Adrenal gland (tissue), 12 donors: Measurements from ENCODE around the gene CCNK. TPM values are rescaled to one million over a fixed set of nuclear protein-coding genes. Genes with fewer than 3 reads are reported as not detected.

Source experiments
- DNase-seq, 7 donors: peaks; one replicate each; pipeline ENCODE4 v3.0.0-alpha.2; 2019 to 2020
- H3K27ac ChIP-seq, 5 donors: fragments of 200-600 bp; sonication (generic) in 4 of 5; 1 replicate in 3 of 5; 2 replicates in 2 of 5; pipeline versions ENCODE4 v1.5.1 to v1.8.0; 2016 to 2020; ENCODE audit warnings: mild to moderate bottlenecking in 1 of 5
- H3K27me3 ChIP-seq: fragments of 200-600 bp; 2 replicates; pipeline ENCODE4 v1.8.0; 2021
- H3K36me3 ChIP-seq, 2 donors: fragments of 200-600 bp; replicated peaks in 1 of 2; 1 replicate in 1 of 2; 2 replicates in 1 of 2; pipeline versions ENCODE4 v1.5.1 to v1.8.0; 2018 to 2022
- H3K4me1 ChIP-seq, 2 donors: fragments of 200-600 bp; replicated peaks in 1 of 2; 1 replicate in 1 of 2; 2 replicates in 1 of 2; pipeline versions ENCODE4 v1.5.1 to v1.8.0; 2018 to 2021
- H3K4me3 ChIP-seq, 4 donors: fragments of 200-600 bp; sonication (generic) in 3 of 4; one replicate each; pipeline ENCODE4 v1.5.1; 2016 to 2018
- H3K9me3 ChIP-seq, 3 donors: fragments of 200-600 bp; sonication (generic) in 1 of 3; replicated peaks in 1 of 3; 1 replicate in 2 of 3; 2 replicates in 1 of 3; pipeline versions ENCODE4 v1.5.1 to v1.8.0; 2016 to 2021
- CTCF ChIP-seq, 6 experiments: fragments of 450-650 bp in 4 of 6; fragments of 200-600 bp in 2 of 6; sonication (generic) in 1 of 6; IDR thresholded peaks; 1 replicate in 5 of 6; 2 replicates in 1 of 6; pipeline versions ENCODE4 v1.5.1 to v1.8.0; 2016 to 2021; ENCODE audit warnings: antibody characterized with exemption in 6 of 6, mild to moderate bottlenecking in 2 of 6, moderate library complexity in 1 of 6
- POLR2A ChIP-seq, 2 donors: fragments of 450-650 bp; IDR thresholded peaks; one replicate each; pipeline ENCODE4 v1.6.1; 2017; ENCODE audit warnings: antibody characterized with exemption in 2 of 2, mild to moderate bottlenecking in 2 of 2, moderate library complexity in 1 of 2
- WGBS, 4 donors: extraction: QIAGEN DNeasy Blood & Tissue Kit in 2 of 4; methylation state at CpG; one replicate each; pipeline versions ENCODE4 v1.1.5 to v1.1.7; 2013 to 2017; 5-methylcytosine and 5-hydroxymethylcytosine counted together
- intact Hi-C, 2 donors: fragments of 100-400 bp; cut with DNase I; formaldehyde crosslinking; loops; one replicate each; pipeline versions ENCODE4 v1.14.1 to v1.15.0; 2022 to 2023
- polyA plus RNA-seq, 3 donors: library from polyadenylated mRNA; stranded (reverse); fragments of 200-250 nt in 2 of 3; fragments of 350-450 nt in 1 of 3; fragmentation: Illumina TruSeq in 1 of 3; extraction: RNeasy Lipid Tissue Mini Kit (QIAGEN cat#74804) in 1 of 3; gene quantifications; one replicate each; pipeline ENCODE4 v1.2.3, GENCODE V29; 2013 to 2014
- total RNA-seq, 9 donors: library from RNA; depleted of rRNA in 4 of 9; stranded (reverse); fragments of >200 nt in 4 of 9; fragments of 120-200 nt in 1 of 9; fragmentation: NEBNext Ultra II Directional in 1 of 9; extraction: Animal tissue kit (Norgen Biotek cat#: 25700) in 1 of 9; gene quantifications; one replicate each; pipeline versions ENCODE4 v1.1.0 to v1.2.4, GENCODE V29; 2013 to 2023
- donor health status: healthy with polysubstance abuse.
- donor health status: Bipolar disorder and iron deficiency.
- donor health status: DM: yes; HTN: yes; CAD: no.
- donor health status: DM: no; HTN: no; CAD: no.
- donor health status: DM: no; HTN: no; CAD: no.
- donor health status: DM: yes; HTN: yes; CAD: no.

CCNK gene
- total and polyA plus RNA-seq, 12 donors = 9.9 to 44.3 (median 20.2) TPM

GRCh38 chr14:99541211-99541610 lies 60.0 kb downstream of the CCNK start:
- Histone ChIP-seq H3K4me1 (peaks cover 33 to 52% of the 10 kb centered on the region in 2 donors), H3K4me3 (no peak overlapping the region), H3K36me3 (no peaks in the 10 kb centered on the region), H3K9me3 (no peaks in the 10 kb centered on the region), H3K27ac (peak overlapping the region in 1 of 5 donors; percentile 56), H3K27me3 (no peaks in the 10 kb centered on the region)
- TF ChIP-seq POLR2A (IDR thresholded peaks at IDR 0.05) = no peak
- no peak for TF ChIP-seq CTCF (IDR thresholded peaks at IDR 0.05)
- no peak for DNase-seq
- 83 to 91% (median 89%) methylated on average over 8 to 10 of the region's 10 CpGs for WGBS, 4 donors
- intact Hi-C loops = no loop called here

DNA sequence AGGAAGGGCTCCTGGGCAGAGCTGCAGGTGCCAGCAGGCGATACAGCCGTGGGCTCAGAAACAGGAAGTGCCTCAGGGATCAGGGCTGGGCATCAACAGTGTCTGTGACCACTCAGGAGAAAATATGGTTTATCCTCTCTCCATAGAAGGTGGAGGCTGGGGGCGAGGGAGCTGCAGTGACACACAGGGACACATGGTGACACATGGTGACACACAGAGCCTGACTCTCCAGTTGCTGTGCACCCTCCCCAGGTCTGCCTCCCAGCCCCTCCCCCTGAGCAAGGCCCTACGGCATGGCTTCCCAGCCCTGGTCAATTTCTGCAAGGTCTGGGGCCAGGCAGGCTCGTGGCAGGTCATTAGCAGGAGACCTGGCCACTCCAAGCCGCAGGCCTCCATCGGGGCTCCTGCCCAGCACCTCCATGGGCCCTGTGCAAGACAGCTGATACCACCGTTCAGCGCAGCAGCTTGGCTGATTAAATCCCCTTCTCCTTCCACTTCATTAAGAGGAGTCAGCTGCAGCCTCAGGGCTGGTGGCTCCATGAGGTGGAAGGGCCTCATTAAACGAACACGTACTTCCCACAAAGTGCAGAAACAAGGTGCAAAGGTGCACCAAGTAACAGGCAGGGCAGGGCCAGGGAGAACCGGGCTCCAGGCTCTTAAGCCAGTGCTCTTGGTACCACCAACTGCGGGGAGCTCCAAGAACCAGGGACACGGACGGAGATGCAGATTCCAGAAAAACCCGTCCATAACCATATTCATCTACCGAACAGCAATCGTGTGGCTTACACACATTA lies 60.7 kb downstream of the CCNK start:
- intact Hi-C loops = no loop called here
- Histone ChIP-seq H3K9me3 (no peaks in the 10 kb centered on the region), H3K4me3 (no peak overlapping the region), H3K27me3 (no peaks in the 10 kb centered on the region), H3K4me1 (peaks cover 31 to 50% of the 10 kb centered on the region in 2 donors), H3K27ac (peak overlapping the region in 1 of 5 donors; percentile 56), H3K36me3 (no peaks in the 10 kb centered on the region)
- no peak for TF ChIP-seq POLR2A (IDR thresholded peaks at IDR 0.05)
- TF ChIP-seq CTCF (IDR thresholded peaks at IDR 0.05) = no peak
- 76 to 88% (median 81%) methylated on average over 14 to 18 of the region's 18 CpGs for WGBS, 4 donors
- DNase-seq = peak in 6 of 7 donors; percentile 56 to 75 (median 69)

DNA sequence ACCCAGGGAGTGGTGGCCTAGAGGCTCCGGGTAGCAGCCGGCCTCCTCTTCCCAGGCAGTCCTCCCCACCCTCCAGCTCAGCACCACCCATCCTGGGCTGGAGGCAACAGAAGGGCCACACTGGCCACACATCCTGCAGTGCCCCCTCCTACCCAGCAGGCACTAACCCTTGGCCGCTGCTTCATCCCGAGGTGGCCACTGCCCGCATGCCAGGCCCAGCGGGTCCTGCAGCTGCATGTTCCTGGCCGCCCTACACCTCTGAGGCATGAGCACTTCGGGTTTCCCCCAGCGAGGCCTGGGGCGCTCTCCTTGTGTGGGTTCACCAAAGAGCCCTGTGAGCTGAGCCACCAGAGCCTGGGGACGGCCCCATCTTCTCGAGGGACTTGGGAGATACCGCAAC lies 61.4 kb downstream of the CCNK start:
- peaks cover 24 to 43% of the 10 kb centered on the region in 2 donors for H3K4me1 ChIP-seq
- H3K27me3 ChIP-seq = no peaks in the 10 kb centered on the region
- 88 to 95% (median 93%) methylated on average over 6 to 13 of the region's 13 CpGs for WGBS, 4 donors
- no peak for TF ChIP-seq POLR2A (IDR thresholded peaks at IDR 0.05)
- no peak for TF ChIP-seq CTCF (IDR thresholded peaks at IDR 0.05)
- intact Hi-C loops = no loop called here
- H3K9me3 ChIP-seq = no peaks in the 10 kb centered on the region
- no peak for DNase-seq
- H3K27ac ChIP-seq = no peak overlapping the region
- no peaks in the 10 kb centered on the region for H3K36me3 ChIP-seq
- H3K4me3 ChIP-seq = no peak overlapping the region

DNA sequence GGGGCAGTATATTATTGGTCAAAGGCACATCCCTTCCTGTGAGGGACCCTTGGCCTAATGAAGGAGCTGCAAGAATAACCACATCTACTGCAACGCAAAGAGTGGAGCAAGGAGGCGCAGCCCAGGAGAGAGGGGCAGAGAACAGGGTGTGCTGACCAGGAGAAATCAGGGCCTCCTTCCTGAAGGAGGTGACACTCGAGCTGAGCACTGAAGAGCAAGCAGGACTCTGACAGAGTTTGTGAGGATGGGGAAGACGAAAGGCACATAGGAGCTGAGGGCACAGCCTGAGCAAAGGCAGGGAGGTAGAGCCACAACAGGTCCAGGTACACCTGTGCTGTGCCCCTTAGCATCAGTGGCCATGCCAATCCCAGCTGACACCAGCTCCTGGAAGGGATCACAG lies 62.2 kb downstream of the CCNK start:
- DNase-seq = no peak
- H3K4me3 ChIP-seq = no peak overlapping the region
- H3K9me3 ChIP-seq = no peaks in the 10 kb centered on the region
- WGBS, 4 donors = 89 to 96% (median 92%) methylated on average over 4 of the region's 4 CpGs
- TF ChIP-seq POLR2A (IDR thresholded peaks at IDR 0.05) (no peak), CTCF (IDR thresholded peaks at IDR 0.05) (no peak)
- intact Hi-C loops = no loop called here
- no peaks in the 10 kb centered on the region for H3K36me3 ChIP-seq
- peaks cover 16 to 36% of the 10 kb centered on the region in 2 donors for H3K4me1 ChIP-seq
- H3K27ac ChIP-seq = peak overlapping the region in 1 of 5 donors; percentile 61
- no peaks in the 10 kb centered on the region for H3K27me3 ChIP-seq
